Measurements from ENCODE around the gene LRP1B. TPM values are rescaled to one million over a fixed set of nuclear protein-coding genes. Genes with fewer than 3 reads are reported as not detected.

Gene LRP1B
- total RNA-seq, 1 donor from 2014 or later: 8.8 TPM

- no peak for DNase-seq (ENCODE audit: extremely low spot score in 2 of 2)
- intact Hi-C loops (cut with DNase I): no loop called here
- no peak for TF ChIP-seq POLR2A (IDR thresholded peaks at IDR 0.05)
- TF ChIP-seq POLR2AphosphoS5 (IDR thresholded peaks at IDR 0.05; ENCODE audit: insufficient read depth in 1 of 2, low read depth in 1 of 2): no peak
- no peak for TF ChIP-seq CTCF (IDR thresholded peaks at IDR 0.05)
- Histone ChIP-seq H3K27ac (no peak overlapping the region), H3K4me1 (no peaks in the 10 kb centered on the region), H3K36me3 (no peaks in the 10 kb centered on the region), H3K9me3 (no peaks in the 10 kb centered on the region), H3K27me3 (no peaks in the 10 kb centered on the region), H3K4me3 (no peak overlapping the region)
These were observed 610.9 kb downstream of the LRP1B start for GRCh38 chr2:141519906-141520305.

GRCh38 chr2:141517852-141518421 is 612.9 kb downstream of the LRP1B start:
- H3K4me1 ChIP-seq: no peaks in the 10 kb centered on the region
- no peak overlapping the region for H3K27ac ChIP-seq
- H3K9me3 ChIP-seq: no peaks in the 10 kb centered on the region
- no peak for DNase-seq (ENCODE audit: extremely low spot score in 2 of 2)
- intact Hi-C loops (cut with DNase I): no loop called here
- no peak for TF ChIP-seq POLR2A (IDR thresholded peaks at IDR 0.05)
- no peak for TF ChIP-seq CTCF (IDR thresholded peaks at IDR 0.05)
- no peak for TF ChIP-seq POLR2AphosphoS5 (IDR thresholded peaks at IDR 0.05; ENCODE audit: insufficient read depth in 1 of 2, low read depth in 1 of 2)
- no peak overlapping the region for H3K4me3 ChIP-seq
- H3K36me3 ChIP-seq: no peaks in the 10 kb centered on the region
- H3K27me3 ChIP-seq: no peaks in the 10 kb centered on the region

GRCh38 chr2:141517180-141517851 is 613.5 kb downstream of the LRP1B start:
- no peak for DNase-seq (ENCODE audit: extremely low spot score in 2 of 2)
- TF ChIP-seq CTCF (IDR thresholded peaks at IDR 0.05): no peak
- TF ChIP-seq POLR2AphosphoS5 (IDR thresholded peaks at IDR 0.05; ENCODE audit: insufficient read depth in 1 of 2, low read depth in 1 of 2): no peak
- H3K27me3 ChIP-seq: no peaks in the 10 kb centered on the region
- H3K36me3 ChIP-seq: no peaks in the 10 kb centered on the region
- intact Hi-C loops (cut with DNase I): no loop called here
- no peaks in the 10 kb centered on the region for H3K4me1 ChIP-seq
- H3K9me3 ChIP-seq: no peaks in the 10 kb centered on the region
- no peak overlapping the region for H3K27ac ChIP-seq
- H3K4me3 ChIP-seq: no peak overlapping the region

GRCh38 chr2:141515931-141516330 is 614.9 kb downstream of the LRP1B start:
- Histone ChIP-seq H3K9me3 (no peaks in the 10 kb centered on the region), H3K4me3 (no peak overlapping the region), H3K27ac (no peak overlapping the region), H3K36me3 (no peaks in the 10 kb centered on the region), H3K4me1 (no peaks in the 10 kb centered on the region), H3K27me3 (no peaks in the 10 kb centered on the region)
- TF ChIP-seq CTCF (IDR thresholded peaks at IDR 0.05) (no peak), POLR2AphosphoS5 (IDR thresholded peaks at IDR 0.05; ENCODE audit: insufficient read depth in 1 of 2, low read depth in 1 of 2) (no peak), POLR2A (IDR thresholded peaks at IDR 0.05) (no peak)
- intact Hi-C loops (cut with DNase I): no loop called here
- no peak for DNase-seq (ENCODE audit: extremely low spot score in 2 of 2)

GRCh38 chr2:141513853-141514252 is 617.0 kb downstream of the LRP1B start:
- no peak for DNase-seq (ENCODE audit: extremely low spot score in 2 of 2)
- H3K4me3 ChIP-seq: no peak overlapping the region
- no peak overlapping the region for H3K27ac ChIP-seq
- no peaks in the 10 kb centered on the region for H3K27me3 ChIP-seq
- no peaks in the 10 kb centered on the region for H3K9me3 ChIP-seq
- TF ChIP-seq CTCF (IDR thresholded peaks at IDR 0.05) (no peak), POLR2A (IDR thresholded peaks at IDR 0.05) (no peak), POLR2AphosphoS5 (IDR thresholded peaks at IDR 0.05; ENCODE audit: insufficient read depth in 1 of 2, low read depth in 1 of 2) (no peak)
- intact Hi-C loops (cut with DNase I): no loop called here
- no peaks in the 10 kb centered on the region for H3K36me3 ChIP-seq
- H3K4me1 ChIP-seq: no peaks in the 10 kb centered on the region

Measured in vagina (tissue), 2 donors.